VCaP (cell line): Measurements from ENCODE around the gene VPS35.

ENCODE experiments used
- H3K27ac ChIP-seq: fragments of 450-650 bp; 2 replicates; pipeline ENCODE4 v1.5.1; 2017
- CTCF ChIP-seq: fragments of 450-650 bp; conservative IDR thresholded peaks from 2 replicates; pipeline ENCODE4 v1.5.1; 2017; ENCODE audit warnings: mild to moderate bottlenecking, moderate library complexity

VPS35 gene

GRCh38 chr16:46688654-46689364 lies at the start of gene VPS35:
TSS of gene VPS35 (minus strand) at chr16:46689178. CDS start at chr16:46689133, 45 bp downstream.
- peak; percentile 38 for TF ChIP-seq CTCF
- peak within 1 kb of the TSS; percentile 75 for H3K27ac ChIP-seq

GRCh38 chr16:46737621-46738214 lies 48.7 kb upstream of the VPS35 start:
- no peak for TF ChIP-seq CTCF
- no peak overlapping the region for H3K27ac ChIP-seq

- no peak overlapping the region for H3K27ac ChIP-seq
- no peak for TF ChIP-seq CTCF
Measured at GRCh38 chr16:46736695-46737094, 47.7 kb upstream of the VPS35 start.

- no peak overlapping the region for H3K27ac ChIP-seq
- no peak for TF ChIP-seq CTCF
Measured at GRCh38 chr16:46733319-46733830, 44.4 kb upstream of the VPS35 start.

GRCh38 chr16:46732561-46732960 lies 43.6 kb upstream of the VPS35 start:
- no peak overlapping the region for H3K27ac ChIP-seq
- no peak for TF ChIP-seq CTCF

GRCh38 chr16:46731691-46732555 lies 42.9 kb upstream of the VPS35 start:
- H3K27ac ChIP-seq: no peak overlapping the region
- TF ChIP-seq CTCF: no peak
